RCC 7860 (cell line): ENCODE measurements around the gene IQCN.
"Not testable (repeated sequence)": the region's sequence is repeated elsewhere in the genome, so short reads cannot be mapped to it uniquely, and the experiment has no call there.

ENCODE experiments used
- DNase-seq: peaks from one replicate; pipeline ENCODE4 v3.0.0-alpha.2; 2015; ENCODE audit warnings: low spot score
- FAIRE-seq: peaks from 2 replicates; lab custom pipeline; 2012; peaks lifted over from hg19 to GRCh38; lab: Jason Lieb, UNC

IQCN gene

GRCh38 chr19:18218600-18218999 lies 55.7 kb downstream of the IQCN start:
- DNase-seq = no peak
- no peak for FAIRE-seq

- DNase-seq (no peak), FAIRE-seq (no peak)
Observed at GRCh38 chr19:18218159-18218558, 56.1 kb downstream of the IQCN start.

- FAIRE-seq (no peak), DNase-seq (no peak)
Observed at GRCh38 chr19:18216789-18217188, 57.5 kb downstream of the IQCN start.

GRCh38 chr19:18214779-18215433 lies 59.3 kb downstream of the IQCN start:
- DNase-seq = peak; percentile 5

GRCh38 chr19:18211683-18212082 lies 62.6 kb downstream of the IQCN start:
- FAIRE-seq = no peak
- no peak for DNase-seq

More at GRCh38 chr19:18214779-18215433, 59.3 kb downstream of the IQCN start:
- FAIRE-seq = no peak

GRCh38 chr19:18209912-18210311 lies 64.3 kb downstream of the IQCN start:
- not testable (repeated sequence) for FAIRE-seq, DNase-seq

- FAIRE-seq (no peak), DNase-seq (no peak)
Observed at GRCh38 chr19:18208098-18208951, 65.9 kb downstream of the IQCN start.
